HepG2 (cell line): ENCODE results near the gene WRAP73. TPM values are rescaled to one million over a fixed set of nuclear protein-coding genes. Genes with fewer than 3 reads are reported as not detected.
A peak's percentile ranks its signal among the peaks of the same experiment; 100 is the strongest.

Source experiments
- CBFB ChIP-seq: sonication (generic); formaldehyde crosslinking; IDR thresholded peaks from 2 replicates; pipeline ENCODE4 v1.4.0; 2020; ENCODE audit warnings: missing genetic modification reagents
- DNMT1 ChIP-seq: sonication (generic); formaldehyde crosslinking; IDR thresholded peaks from 2 replicates; pipeline ENCODE4 v1.5.1; 2020; ENCODE audit warnings: mild to moderate bottlenecking, missing genetic modification reagents
- GABPA ChIP-seq, 2 experiments: IDR thresholded peaks; 2 replicates each; pipeline ENCODE4 v1.6.1; 2011 to 2016; ENCODE audit warnings: low read depth in 2 of 2, low read length in 1 of 2, missing biosample characterization in 1 of 2, missing genetic modification characterization in 1 of 2
- KLF16 ChIP-seq, 2 experiments: sonication (generic) in 1 of 2; formaldehyde crosslinking in 1 of 2; IDR thresholded peaks; 2 replicates each; pipeline versions ENCODE4 v1.6.1 to v1.8.0; 2016 to 2023; ENCODE audit warnings: missing genetic modification reagents in 2 of 2, missing compliant biosample characterization in 1 of 2
- MYNN ChIP-seq: sonication (generic); formaldehyde crosslinking; IDR thresholded peaks from 2 replicates; pipeline ENCODE4 v1.4.0; 2020; ENCODE audit warnings: mild to moderate bottlenecking, low read depth, missing genetic modification reagents
- RBAK ChIP-seq: sonication (generic); formaldehyde crosslinking; IDR thresholded peaks from 2 replicates; pipeline ENCODE4 v1.5.1; 2020; ENCODE audit warnings: mild to moderate bottlenecking, missing genetic modification reagents
- RBM39 ChIP-seq: fragments of 200-400 bp; formaldehyde crosslinking; IDR thresholded peaks from one replicate; pipeline ENCODE4 v1.6.1; 2018; ENCODE audit warnings: antibody characterized with exemption, mild to moderate bottlenecking, low read depth, low read length; ENCODE audit not compliant: poor library complexity, severe bottlenecking
- TARDBP ChIP-seq: sonication (generic); formaldehyde crosslinking; IDR thresholded peaks from 2 replicates; pipeline ENCODE4 v1.8.0; 2022; ENCODE audit warnings: mild to moderate bottlenecking, missing genetic modification reagents
- TCF12 ChIP-seq, 2 experiments: fragments of 450-650 bp in 1 of 2; sonication (generic) in 1 of 2; formaldehyde crosslinking in 1 of 2; IDR thresholded peaks; 2 replicates each; pipeline versions ENCODE4 v1.6.1 to v1.8.0; 2017 to 2022; ENCODE audit warnings: antibody characterized with exemption in 1 of 2, mild to moderate bottlenecking in 1 of 2, missing genetic modification reagents in 1 of 2, moderate library complexity in 1 of 2
- XRCC5 ChIP-seq: fragments of 200-400 bp; formaldehyde crosslinking; optimal IDR thresholded peaks from 2 replicates; pipeline ENCODE3; 2017; ENCODE audit warnings: mild to moderate bottlenecking, low read length
- ZC3H4 ChIP-seq: sonication (generic); formaldehyde crosslinking; IDR thresholded peaks from 2 replicates; pipeline ENCODE4 v1.4.0; 2020; ENCODE audit warnings: missing genetic modification reagents, borderline replicate concordance
- ZFX ChIP-seq: sonication (generic); formaldehyde crosslinking; IDR thresholded peaks from 2 replicates; pipeline ENCODE4 v1.4.0; 2020; ENCODE audit warnings: mild to moderate bottlenecking, low read depth, missing genetic modification reagents, moderate library complexity
- ZNF160 ChIP-seq: sonication (generic); formaldehyde crosslinking; IDR thresholded peaks from 2 replicates; pipeline ENCODE4 v1.8.0; 2022; ENCODE audit warnings: mild to moderate bottlenecking, inconsistent platforms, missing genetic modification reagents
- ZNF235 ChIP-seq: sonication (generic); formaldehyde crosslinking; IDR thresholded peaks from 2 replicates; pipeline ENCODE4 v1.8.1; 2023; ENCODE audit warnings: mild to moderate bottlenecking, missing genetic modification reagents, borderline replicate concordance
- ZNF331 ChIP-seq: sonication (generic); formaldehyde crosslinking; IDR thresholded peaks from 2 replicates; pipeline ENCODE4 v1.4.0; 2020; ENCODE audit warnings: missing genetic modification reagents
- ZNF891 ChIP-seq: sonication (generic); formaldehyde crosslinking; IDR thresholded peaks from 2 replicates; pipeline ENCODE4 v1.5.0; 2020; ENCODE audit warnings: mild to moderate bottlenecking, missing genetic modification reagents
- polyA plus RNA-seq, 8 experiments: library from polyadenylated mRNA; depleted of rRNA in 3 of 8; stranded (reverse) in 7 of 8; unstranded in 1 of 8; fragments of >200 nt; fragmentation: Illumina TruSeq in 4 of 8; extraction: Trizol in 4 of 8; gene quantifications; 2 replicates each; pipeline versions ENCODE4 v1.2.1 to v1.2.3, GENCODE V29; 2011 to 2016; ENCODE audit warnings: low read depth in 4 of 8, missing spikeins in 1 of 8, mixed read lengths in 1 of 8; ENCODE audit not compliant: insufficient read depth in 1 of 8
- total RNA-seq, 5 experiments: library from RNA; depleted of rRNA; stranded (reverse); fragments of >200 nt; fragmentation: Illumina TruSeq; extraction: Trizol; gene quantifications; 2 replicates each; pipeline ENCODE4 v1.2.3, GENCODE V29; 2016; ENCODE audit warnings: low read depth in 1 of 5
- TF ChIP-seq, protein P1 (sequence below): sonication (generic); formaldehyde crosslinking; IDR thresholded peaks from 2 replicates; pipeline ENCODE4 v1.5.0; 2020; ENCODE audit warnings: missing genetic modification reagents
- TF ChIP-seq, protein P2 (sequence below): sonication (generic); formaldehyde crosslinking; IDR thresholded peaks from 2 replicates; pipeline ENCODE4 v1.8.0; 2022; ENCODE audit warnings: missing genetic modification reagents, mild to moderate bottlenecking, borderline replicate concordance
- TF ChIP-seq, protein P3 (sequence below): sonication (generic); IDR thresholded peaks from 2 replicates; pipeline ENCODE4 v1.6.1; 2016; ENCODE audit warnings: low read depth, borderline replicate concordance
- TF ChIP-seq, protein P4 (sequence below): sonication (generic); formaldehyde crosslinking; IDR thresholded peaks from 2 replicates; pipeline ENCODE4 v1.4.0; 2020; ENCODE audit warnings: mild to moderate bottlenecking, missing genetic modification reagents
- TF ChIP-seq, protein P5 (sequence below): sonication (generic); formaldehyde crosslinking; IDR thresholded peaks from 2 replicates; pipeline ENCODE4 v1.9.0; 2021; ENCODE audit warnings: missing genetic modification reagents, mild to moderate bottlenecking, borderline replicate concordance

WRAP73 gene
- total and polyA plus RNA-seq, 2 of the 13 experiments (the other 11 are each of a cell fraction or from before 2014, with no cell fraction given), result 18.1 to 40.4 TPM

DNA sequence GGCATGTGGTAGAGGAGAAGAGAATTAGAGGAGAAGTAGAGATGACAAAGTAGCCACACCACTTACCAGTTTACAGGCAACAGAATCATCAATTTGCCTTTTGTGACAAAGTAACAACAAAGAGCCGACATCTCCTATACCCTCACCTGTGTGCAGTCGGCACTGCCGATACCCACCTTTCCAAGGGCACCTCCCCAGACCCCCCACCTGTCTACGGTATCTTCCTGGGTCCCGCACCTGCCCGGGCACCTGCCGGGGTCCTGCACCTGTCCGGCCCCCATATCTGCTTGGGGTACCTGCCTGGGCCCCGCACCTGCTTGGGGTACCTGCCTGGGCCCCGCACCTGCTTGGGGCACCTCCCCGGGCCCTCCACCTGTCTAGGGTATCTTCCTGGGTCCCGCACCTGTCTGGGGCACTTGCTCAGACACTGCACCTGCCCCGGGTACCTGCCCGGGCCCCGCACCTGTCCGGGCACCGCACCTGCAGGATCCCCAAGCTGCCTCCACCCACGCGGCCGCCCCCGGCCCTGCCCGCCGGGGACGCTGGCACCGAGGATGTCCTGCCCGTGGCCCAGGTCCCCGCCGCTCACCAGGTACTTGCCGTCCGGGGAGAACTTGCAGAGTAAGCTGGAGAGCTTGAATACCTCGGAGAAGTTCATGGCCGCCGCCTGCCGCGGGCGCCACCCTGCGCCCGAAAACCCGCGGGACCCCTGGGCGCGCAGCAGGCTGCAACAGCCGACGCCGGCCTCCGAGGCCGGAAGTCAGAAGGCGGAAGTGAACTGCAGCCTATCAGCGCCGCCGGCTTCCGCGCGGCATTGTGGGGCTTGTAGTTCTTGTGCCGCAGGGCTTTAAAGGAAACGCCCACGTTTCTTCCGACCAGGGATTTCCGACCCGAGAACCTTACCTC is at the start of gene WRAP73 (continued):
- no peak for TF ChIP-seq TCF12 (IDR thresholded peaks at IDR 0.05)
- no peak for TF ChIP-seq TCF12 (CRISPR knock-in tag; IDR thresholded peaks at IDR 0.05)
- no peak for TF ChIP-seq ZC3H4 (CRISPR knock-in tag)
- no peak for TF ChIP-seq RBAK
- TF ChIP-seq, protein P1, sequence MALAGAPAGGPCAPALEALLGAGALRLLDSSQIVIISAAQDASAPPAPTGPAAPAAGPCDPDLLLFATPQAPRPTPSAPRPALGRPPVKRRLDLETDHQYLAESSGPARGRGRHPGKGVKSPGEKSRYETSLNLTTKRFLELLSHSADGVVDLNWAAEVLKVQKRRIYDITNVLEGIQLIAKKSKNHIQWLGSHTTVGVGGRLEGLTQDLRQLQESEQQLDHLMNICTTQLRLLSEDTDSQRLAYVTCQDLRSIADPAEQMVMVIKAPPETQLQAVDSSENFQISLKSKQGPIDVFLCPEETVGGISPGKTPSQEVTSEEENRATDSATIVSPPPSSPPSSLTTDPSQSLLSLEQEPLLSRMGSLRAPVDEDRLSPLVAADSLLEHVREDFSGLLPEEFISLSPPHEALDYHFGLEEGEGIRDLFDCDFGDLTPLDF (CRISPR knock-in tag), result peak; percentile 74; the same call in 1 of the 2 replicates
- TF ChIP-seq XRCC5, result peak; percentile 59
- no peak for TF ChIP-seq ZNF891 (CRISPR knock-in tag)
- TF ChIP-seq, protein P2, sequence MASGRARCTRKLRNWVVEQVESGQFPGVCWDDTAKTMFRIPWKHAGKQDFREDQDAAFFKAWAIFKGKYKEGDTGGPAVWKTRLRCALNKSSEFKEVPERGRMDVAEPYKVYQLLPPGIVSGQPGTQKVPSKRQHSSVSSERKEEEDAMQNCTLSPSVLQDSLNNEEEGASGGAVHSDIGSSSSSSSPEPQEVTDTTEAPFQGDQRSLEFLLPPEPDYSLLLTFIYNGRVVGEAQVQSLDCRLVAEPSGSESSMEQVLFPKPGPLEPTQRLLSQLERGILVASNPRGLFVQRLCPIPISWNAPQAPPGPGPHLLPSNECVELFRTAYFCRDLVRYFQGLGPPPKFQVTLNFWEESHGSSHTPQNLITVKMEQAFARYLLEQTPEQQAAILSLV (CRISPR knock-in tag), result peak; percentile 25; the same call in 1 of the 2 replicates
- TF ChIP-seq GABPA (IDR thresholded peaks at IDR 0.05; ENCODE audit: low read depth, low read length), result peak; percentile 84
- peak; percentile 91 for TF ChIP-seq GABPA (CRISPR knock-in tag; IDR thresholded peaks at IDR 0.05; ENCODE audit: low read depth)
- TF ChIP-seq TARDBP (CRISPR knock-in tag), result 0 out of 2 replicates have a peak, but pooled peaks have one; percentile 34
- TF ChIP-seq, protein P3, sequence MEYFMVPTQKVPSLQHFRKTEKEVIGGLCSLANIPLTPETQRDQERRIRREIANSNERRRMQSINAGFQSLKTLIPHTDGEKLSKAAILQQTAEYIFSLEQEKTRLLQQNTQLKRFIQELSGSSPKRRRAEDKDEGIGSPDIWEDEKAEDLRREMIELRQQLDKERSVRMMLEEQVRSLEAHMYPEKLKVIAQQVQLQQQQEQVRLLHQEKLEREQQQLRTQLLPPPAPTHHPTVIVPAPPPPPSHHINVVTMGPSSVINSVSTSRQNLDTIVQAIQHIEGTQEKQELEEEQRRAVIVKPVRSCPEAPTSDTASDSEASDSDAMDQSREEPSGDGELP, result no peak
- TF ChIP-seq CBFB, result 0 out of 2 replicates have a peak, but pooled peaks have one; percentile 18
- TF ChIP-seq, protein P4, sequence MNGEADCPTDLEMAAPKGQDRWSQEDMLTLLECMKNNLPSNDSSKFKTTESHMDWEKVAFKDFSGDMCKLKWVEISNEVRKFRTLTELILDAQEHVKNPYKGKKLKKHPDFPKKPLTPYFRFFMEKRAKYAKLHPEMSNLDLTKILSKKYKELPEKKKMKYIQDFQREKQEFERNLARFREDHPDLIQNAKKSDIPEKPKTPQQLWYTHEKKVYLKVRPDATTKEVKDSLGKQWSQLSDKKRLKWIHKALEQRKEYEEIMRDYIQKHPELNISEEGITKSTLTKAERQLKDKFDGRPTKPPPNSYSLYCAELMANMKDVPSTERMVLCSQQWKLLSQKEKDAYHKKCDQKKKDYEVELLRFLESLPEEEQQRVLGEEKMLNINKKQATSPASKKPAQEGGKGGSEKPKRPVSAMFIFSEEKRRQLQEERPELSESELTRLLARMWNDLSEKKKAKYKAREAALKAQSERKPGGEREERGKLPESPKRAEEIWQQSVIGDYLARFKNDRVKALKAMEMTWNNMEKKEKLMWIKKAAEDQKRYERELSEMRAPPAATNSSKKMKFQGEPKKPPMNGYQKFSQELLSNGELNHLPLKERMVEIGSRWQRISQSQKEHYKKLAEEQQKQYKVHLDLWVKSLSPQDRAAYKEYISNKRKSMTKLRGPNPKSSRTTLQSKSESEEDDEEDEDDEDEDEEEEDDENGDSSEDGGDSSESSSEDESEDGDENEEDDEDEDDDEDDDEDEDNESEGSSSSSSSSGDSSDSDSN (CRISPR knock-in tag), result peak; percentile 33; the same call in 1 of the 2 replicates
- no peak for TF ChIP-seq KLF16 (CRISPR knock-in tag; IDR thresholded peaks at IDR 0.05)
- TF ChIP-seq ZNF235 (CRISPR knock-in tag), result peak; percentile 80; the same call in 1 of the 2 replicates
- no peak for TF ChIP-seq MYNN (CRISPR knock-in tag)
- TF ChIP-seq ZFX, result peak; percentile 77
- TF ChIP-seq DNMT1 (CRISPR knock-in tag), result no peak
- no peak for TF ChIP-seq ZNF331 (CRISPR knock-in tag)
- TF ChIP-seq RBM39, result peak; percentile 83
- no peak for TF ChIP-seq ZNF160 (CRISPR knock-in tag)
- TF ChIP-seq, protein P5, sequence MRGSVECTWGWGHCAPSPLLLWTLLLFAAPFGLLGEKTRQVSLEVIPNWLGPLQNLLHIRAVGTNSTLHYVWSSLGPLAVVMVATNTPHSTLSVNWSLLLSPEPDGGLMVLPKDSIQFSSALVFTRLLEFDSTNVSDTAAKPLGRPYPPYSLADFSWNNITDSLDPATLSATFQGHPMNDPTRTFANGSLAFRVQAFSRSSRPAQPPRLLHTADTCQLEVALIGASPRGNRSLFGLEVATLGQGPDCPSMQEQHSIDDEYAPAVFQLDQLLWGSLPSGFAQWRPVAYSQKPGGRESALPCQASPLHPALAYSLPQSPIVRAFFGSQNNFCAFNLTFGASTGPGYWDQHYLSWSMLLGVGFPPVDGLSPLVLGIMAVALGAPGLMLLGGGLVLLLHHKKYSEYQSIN, result no peak
